ENCODE measurements around the gene TLCD3A.
"Not testable (repeated sequence)": the region's sequence is repeated elsewhere in the genome, so short reads cannot be mapped to it uniquely, and the experiment has no call there.

TLCD3A gene

GRCh38 chr17:732067-732901 is at the start of gene TLCD3A:
TLCD3A (plus strand) TSS chr17:732596; CDS start chr17:732648, 52 bp downstream.
- Mint-ChIP-seq H3K4me3 (peak within 1 kb of the TSS; percentile 83), H3K27ac (peak within 1 kb of the TSS; percentile 86)

GRCh38 chr17:683040-683439 is 49.4 kb upstream of the TLCD3A start:
- Mint-ChIP-seq H3K4me3 (peak overlapping the region; percentile 8), H3K36me3 (peaks cover 12% of the 10 kb centered on the region), H3K27ac (no peak overlapping the region), H3K9me3 (no peaks in the 10 kb centered on the region), H3K27me3 (no peaks in the 10 kb centered on the region), H3K4me1 (peaks cover 29% of the 10 kb centered on the region)

More at GRCh38 chr17:732067-732901, at the start of gene TLCD3A:
- Mint-ChIP-seq H3K4me1 (no peaks in the 10 kb centered on the region), H3K9me3 (no peaks in the 10 kb centered on the region), H3K36me3 (no peaks in the 10 kb centered on the region), H3K27me3 (peaks cover 4% of the 10 kb centered on the region)

DNA sequence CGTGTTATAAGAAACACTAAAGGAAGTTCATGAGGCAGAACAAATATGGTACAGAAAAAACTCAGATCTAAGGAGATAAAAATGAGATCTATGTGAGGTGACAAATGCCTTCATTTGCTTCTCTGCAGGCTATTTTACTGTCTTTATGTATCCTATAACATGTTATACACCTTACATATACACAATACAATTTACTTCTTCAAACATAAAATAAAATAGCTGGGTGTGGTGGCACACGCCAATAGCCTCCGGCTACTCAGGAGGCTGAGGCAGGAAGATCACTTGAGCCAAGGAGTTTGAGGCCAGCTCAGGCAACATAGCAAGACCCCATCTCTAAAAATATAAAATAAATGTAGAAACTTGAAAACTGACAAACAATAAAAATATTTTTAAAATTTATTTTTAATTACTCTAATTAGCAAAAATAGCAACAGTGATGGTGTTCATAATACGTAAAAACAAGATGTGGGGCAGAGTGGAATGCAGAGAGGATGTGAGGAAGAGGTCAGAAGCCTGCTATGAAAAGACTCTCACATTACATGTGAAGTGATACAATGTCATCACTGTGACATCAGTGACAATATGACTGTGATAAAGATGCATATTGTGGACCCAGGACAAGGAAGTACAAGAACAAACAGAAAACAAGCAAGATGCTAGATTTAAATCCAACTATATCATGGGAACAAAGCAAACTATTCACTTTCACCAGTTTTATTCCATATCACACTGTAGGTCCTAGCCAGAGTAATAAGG is 48.7 kb upstream of the TLCD3A start:
- no peak overlapping the region for H3K27ac Mint-ChIP-seq
- no peaks in the 10 kb centered on the region for H3K9me3 Mint-ChIP-seq
- H3K27me3 Mint-ChIP-seq, result no peaks in the 10 kb centered on the region
- H3K4me1 Mint-ChIP-seq, result peaks cover 29% of the 10 kb centered on the region
- H3K36me3 Mint-ChIP-seq, result peaks cover 12% of the 10 kb centered on the region
- H3K4me3 Mint-ChIP-seq, result no peak overlapping the region

- H3K27me3 Mint-ChIP-seq, result no peaks in the 10 kb centered on the region
- H3K4me3 Mint-ChIP-seq, result no peak overlapping the region
- no peak overlapping the region for H3K27ac Mint-ChIP-seq
- peaks cover 10% of the 10 kb centered on the region for H3K36me3 Mint-ChIP-seq
- H3K4me1 Mint-ChIP-seq, result peaks cover 29% of the 10 kb centered on the region
- H3K9me3 Mint-ChIP-seq, result no peaks in the 10 kb centered on the region
Measured at GRCh38 chr17:685006-685405, 47.4 kb upstream of the TLCD3A start.

DNA sequence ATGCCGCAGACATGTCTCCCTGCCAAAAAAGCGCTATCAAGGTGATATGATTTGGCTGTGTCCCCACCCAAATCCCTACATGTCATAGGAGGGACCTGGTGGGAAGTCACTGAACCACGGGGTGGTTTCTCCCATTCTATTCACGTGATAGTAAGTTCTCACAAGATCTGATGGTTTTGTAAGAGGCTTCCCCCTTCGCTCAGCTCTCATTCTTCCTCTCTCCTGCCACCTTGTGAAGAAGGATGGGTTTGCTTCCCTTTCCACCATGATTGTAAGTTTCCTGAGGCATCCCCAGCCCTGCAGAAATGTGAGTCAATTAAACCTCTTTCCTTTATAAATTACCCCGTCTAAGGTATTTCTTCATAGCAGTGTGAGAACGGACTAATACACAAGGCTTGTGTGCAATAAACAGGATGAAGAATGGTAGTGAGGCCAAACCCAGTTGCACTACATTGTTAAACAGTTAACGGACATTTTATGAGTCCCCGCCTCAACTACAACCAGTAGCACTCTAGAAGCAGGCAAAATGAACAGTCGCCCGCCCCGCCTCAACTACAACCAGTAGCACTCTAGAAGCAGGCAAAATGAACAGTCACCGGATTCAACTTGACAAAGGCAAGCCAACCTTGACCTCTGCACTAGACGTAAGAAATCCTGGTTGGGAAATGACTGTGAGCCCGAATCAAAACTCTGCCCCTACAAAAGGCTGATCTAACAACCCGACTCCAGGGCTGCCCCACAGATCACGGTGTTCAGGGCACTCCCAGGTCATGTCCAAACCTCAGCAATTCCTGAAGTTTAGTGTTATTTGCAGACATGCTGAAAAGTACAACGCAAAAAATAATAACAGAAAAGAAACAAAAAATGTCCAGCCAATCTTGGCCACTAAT is 44.1 kb upstream of the TLCD3A start:
- Mint-ChIP-seq H3K4me3 (no peak overlapping the region), H3K27me3 (no peaks in the 10 kb centered on the region), H3K36me3 (peaks cover 8% of the 10 kb centered on the region), H3K9me3 (no peaks in the 10 kb centered on the region), H3K27ac (no peak overlapping the region), H3K4me1 (peaks cover 7% of the 10 kb centered on the region)

DNA sequence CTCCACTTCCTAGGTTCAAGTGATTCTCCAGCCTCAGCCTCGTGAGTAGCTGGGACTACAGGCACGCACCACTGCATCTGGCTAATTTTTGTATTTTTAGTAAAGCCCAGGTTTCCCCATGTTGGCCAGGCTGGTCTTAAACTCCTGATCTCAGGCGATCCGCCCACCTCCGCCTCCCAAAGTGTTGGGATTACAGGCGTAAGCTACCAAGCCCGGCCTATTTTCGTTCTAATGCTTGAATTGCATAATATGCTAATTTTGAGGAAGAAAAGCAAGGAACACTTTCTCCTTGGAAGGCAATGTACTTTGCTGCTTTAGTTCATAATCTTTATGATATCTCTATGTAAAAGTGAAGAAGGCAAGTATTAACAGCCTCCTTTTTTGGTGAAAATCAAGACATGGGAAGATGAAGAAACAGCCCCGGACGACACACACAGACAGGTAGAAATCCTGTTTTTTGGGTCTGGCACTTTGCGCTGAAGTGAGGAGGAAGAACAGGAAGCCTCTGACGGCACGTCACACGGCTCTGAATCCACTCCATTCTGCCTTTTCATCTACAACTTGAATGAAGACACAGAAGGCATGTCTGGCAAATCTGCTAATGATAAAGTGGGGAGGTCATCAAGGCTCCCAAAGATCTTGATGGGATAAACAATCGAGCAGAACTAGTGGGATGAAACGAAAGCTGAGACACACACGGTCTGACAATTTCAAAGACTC is 42.7 kb upstream of the TLCD3A start:
- Mint-ChIP-seq H3K4me3 (no peak overlapping the region), H3K27ac (no peak overlapping the region), H3K4me1 (no peaks in the 10 kb centered on the region), H3K27me3 (no peaks in the 10 kb centered on the region), H3K9me3 (no peaks in the 10 kb centered on the region), H3K36me3 (peaks cover 12% of the 10 kb centered on the region)

GRCh38 chr17:690361-690760 is 42.0 kb upstream of the TLCD3A start:
- Mint-ChIP-seq H3K27ac (peak overlapping the region; percentile 30), H3K27me3 (no peaks in the 10 kb centered on the region), H3K4me1 (no peaks in the 10 kb centered on the region), H3K4me3 (no peak overlapping the region), H3K9me3 (no peaks in the 10 kb centered on the region), H3K36me3 (peaks cover 16% of the 10 kb centered on the region)

GRCh38 chr17:691423-691822 is 41.0 kb upstream of the TLCD3A start:
- Mint-ChIP-seq H3K9me3 (no peaks in the 10 kb centered on the region), H3K4me3 (no peak overlapping the region), H3K27ac (no peak overlapping the region), H3K36me3 (peaks cover 19% of the 10 kb centered on the region), H3K4me1 (no peaks in the 10 kb centered on the region), H3K27me3 (no peaks in the 10 kb centered on the region)

DNA sequence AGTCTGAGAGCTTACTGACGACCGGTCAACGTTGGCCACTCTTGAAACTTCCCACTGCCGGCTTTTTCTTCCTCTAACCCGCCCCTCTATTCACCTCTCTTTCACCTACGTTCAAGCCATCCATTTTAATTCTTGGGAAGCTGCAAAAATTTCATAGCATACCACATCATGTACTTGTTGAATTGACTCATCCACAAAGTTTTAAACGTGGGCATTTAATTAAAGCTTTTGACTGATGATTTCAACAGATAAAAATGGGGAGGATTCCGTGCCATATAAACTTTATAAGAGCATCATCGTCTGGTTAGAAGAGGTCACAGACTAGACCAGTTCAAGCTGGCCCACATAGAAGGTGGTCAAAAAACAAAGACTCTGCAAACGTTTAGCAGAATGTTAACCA is 40.3 kb upstream of the TLCD3A start:
- Mint-ChIP-seq H3K27ac (no peak overlapping the region), H3K9me3 (no peaks in the 10 kb centered on the region), H3K4me3 (no peak overlapping the region), H3K36me3 (peaks cover 21% of the 10 kb centered on the region), H3K27me3 (no peaks in the 10 kb centered on the region), H3K4me1 (no peaks in the 10 kb centered on the region)

DNA sequence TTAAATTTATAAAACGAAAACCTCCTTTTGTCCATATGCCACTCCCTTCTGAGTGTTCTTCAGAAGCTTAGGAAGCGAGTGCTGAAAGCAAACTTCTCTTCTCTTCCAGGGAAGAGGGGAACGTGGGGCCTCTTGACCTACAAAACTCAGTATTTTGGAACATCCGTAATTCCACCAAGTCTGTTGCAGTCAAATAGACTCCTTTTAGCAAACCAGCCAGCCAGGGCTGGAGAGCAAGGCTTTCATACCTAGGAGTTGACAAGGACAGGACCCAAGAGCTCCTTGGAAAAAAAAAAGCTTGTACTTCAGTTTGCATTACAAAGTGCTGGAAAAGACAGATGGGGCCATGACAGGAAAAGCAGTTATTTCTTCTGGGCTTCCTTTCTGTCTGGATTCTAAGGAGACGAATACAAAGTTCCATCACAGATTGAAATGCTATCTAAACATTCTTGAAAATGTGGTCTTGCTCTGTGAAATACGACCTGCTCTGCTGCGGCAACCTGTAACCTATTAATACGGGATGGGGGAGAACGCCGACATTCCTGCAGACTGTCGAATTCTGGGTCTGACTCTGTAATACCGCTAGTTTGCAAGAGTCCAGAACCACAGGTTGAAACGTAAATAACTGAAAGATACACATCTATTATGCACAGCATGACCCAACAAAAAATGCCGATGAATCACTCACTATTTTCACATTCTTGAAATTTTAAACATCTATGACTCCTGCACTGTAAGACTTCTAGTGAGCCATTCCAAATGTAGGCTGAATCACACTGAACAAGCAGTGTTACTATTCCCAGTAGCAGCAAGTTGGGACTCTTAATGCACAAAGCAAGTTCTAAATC is 38.4 kb upstream of the TLCD3A start:
- Mint-ChIP-seq H3K9me3 (no peaks in the 10 kb centered on the region), H3K27ac (no peak overlapping the region), H3K4me1 (no peaks in the 10 kb centered on the region), H3K4me3 (no peak overlapping the region), H3K27me3 (no peaks in the 10 kb centered on the region), H3K36me3 (peaks cover 24% of the 10 kb centered on the region)

DNA sequence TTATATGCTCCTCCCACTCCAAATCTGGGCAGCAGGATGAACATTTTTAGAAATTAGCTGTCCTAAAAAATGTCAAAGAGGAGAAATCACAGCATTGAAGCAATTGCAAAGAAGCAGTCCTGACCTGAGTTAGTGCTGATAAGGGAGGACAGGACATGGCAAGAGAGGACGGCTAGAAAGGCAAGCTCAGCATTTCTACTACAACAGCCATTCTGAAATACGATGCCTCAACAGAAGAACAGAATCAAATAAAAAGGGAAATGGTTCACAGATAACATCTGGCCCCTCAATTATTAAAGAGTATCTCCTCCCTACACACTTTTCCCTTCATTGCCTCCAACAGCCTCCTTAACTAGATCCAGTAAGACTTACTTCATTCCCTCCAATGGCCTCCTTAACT is 36.0 kb upstream of the TLCD3A start:
- no peak overlapping the region for H3K27ac Mint-ChIP-seq
- H3K9me3 Mint-ChIP-seq, result no peaks in the 10 kb centered on the region
- peaks cover 19% of the 10 kb centered on the region for H3K36me3 Mint-ChIP-seq
- H3K4me3 Mint-ChIP-seq, result no peak overlapping the region
- no peaks in the 10 kb centered on the region for H3K27me3 Mint-ChIP-seq
- H3K4me1 Mint-ChIP-seq, result peaks cover 4% of the 10 kb centered on the region

DNA sequence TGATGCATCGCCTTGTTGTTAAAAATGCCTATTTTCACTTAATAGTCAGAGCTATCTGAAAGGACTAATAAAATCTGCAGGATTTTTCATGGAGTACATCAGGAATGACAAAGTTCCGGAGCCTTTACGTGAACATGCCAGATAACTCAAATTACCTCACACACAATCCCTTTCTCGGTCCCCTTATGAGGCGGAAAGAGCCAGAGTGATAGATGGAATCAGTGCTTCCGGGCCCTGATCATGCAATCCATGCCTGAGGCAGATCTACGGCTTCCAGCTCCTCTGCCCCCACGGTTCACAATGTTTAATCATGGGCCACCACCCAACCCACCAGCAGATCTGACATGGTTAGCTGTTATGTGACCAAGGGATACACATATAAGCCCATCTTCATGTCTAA is 34.7 kb upstream of the TLCD3A start:
- no peaks in the 10 kb centered on the region for H3K27me3 Mint-ChIP-seq

DNA sequence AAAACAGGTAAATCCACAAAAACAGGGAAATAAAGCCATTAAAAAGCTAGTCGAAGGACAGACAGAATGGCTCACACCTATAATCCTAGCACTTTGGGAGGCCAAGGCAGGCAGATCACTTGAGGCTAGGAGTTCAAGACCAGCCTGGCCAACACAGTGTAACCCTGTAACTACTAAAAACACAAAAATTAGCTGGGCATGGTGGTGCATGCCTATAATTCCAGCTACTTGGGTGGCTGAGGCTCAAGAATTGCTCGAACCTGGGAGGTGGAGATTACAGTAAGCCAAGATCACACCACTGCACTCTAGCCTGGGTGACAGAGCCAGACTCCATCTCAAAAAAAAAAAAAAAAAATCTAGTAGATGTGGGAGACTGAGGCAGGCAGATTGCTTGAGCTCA is 34.3 kb upstream of the TLCD3A start:
- not testable (repeated sequence) for H3K9me3 Mint-ChIP-seq, H3K27me3 Mint-ChIP-seq, H3K4me3 Mint-ChIP-seq, H3K27ac Mint-ChIP-seq, H3K4me1 Mint-ChIP-seq
- peaks cover 17% of the 10 kb centered on the region for H3K36me3 Mint-ChIP-seq

More for the DNA sequence above, 34.7 kb upstream of the TLCD3A start:
- Mint-ChIP-seq H3K36me3 (peaks cover 17% of the 10 kb centered on the region), H3K9me3 (no peaks in the 10 kb centered on the region), H3K27ac (no peak overlapping the region), H3K4me3 (no peak overlapping the region), H3K4me1 (peaks cover 4% of the 10 kb centered on the region)

DNA sequence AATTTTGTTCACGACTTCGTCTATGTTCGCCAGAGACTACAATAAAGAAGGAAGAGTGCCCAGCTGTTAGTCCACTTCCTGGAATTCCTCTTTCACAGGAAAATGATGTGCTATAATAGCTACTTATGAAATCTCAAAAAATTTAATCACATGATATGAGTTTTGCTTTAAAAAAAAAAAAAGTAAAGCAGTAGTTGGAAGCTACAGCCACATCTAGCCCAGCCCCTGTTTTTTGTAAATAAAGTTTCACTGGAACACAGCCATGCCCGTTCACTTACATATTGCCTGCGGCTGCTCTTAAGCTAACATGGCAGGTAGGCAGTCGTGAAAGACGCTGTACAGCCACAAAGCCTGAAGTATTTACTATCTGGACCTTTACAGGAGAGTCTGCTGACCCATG is 33.1 kb upstream of the TLCD3A start:
- Mint-ChIP-seq H3K4me1 (peaks cover 6% of the 10 kb centered on the region), H3K4me3 (no peak overlapping the region), H3K36me3 (peaks cover 15% of the 10 kb centered on the region), H3K27me3 (no peaks in the 10 kb centered on the region), H3K27ac (no peak overlapping the region), H3K9me3 (no peaks in the 10 kb centered on the region)

Measured in activated naive CD4-positive, alpha-beta T cell treated with anti-CD3 and anti-CD28 coated beads, Interleukin-2, amount 50 U/mL, for 24 hours (primary cell).